DMS79 treated with DMSO at 0.1 percent for 48 hours (cell line): ENCODE measurements around the gene TLL1.

ENCODE experiments used
- DNase-seq: peaks from one replicate; lab custom pipeline; 2025; lab: John Stamatoyannopoulos, UW

TLL1 gene

GRCh38 chr4:165872461-165873297 lies at the start of gene TLL1:
Gene TLL1, plus strand, starts transcription at chr4:165873237. Its CDS starts 668 bp downstream, at chr4:165873905.
- DNase-seq, result no peak

GRCh38 chr4:165826166-165826565 lies 46.9 kb upstream of the TLL1 start:
- DNase-seq, result no peak

DNA sequence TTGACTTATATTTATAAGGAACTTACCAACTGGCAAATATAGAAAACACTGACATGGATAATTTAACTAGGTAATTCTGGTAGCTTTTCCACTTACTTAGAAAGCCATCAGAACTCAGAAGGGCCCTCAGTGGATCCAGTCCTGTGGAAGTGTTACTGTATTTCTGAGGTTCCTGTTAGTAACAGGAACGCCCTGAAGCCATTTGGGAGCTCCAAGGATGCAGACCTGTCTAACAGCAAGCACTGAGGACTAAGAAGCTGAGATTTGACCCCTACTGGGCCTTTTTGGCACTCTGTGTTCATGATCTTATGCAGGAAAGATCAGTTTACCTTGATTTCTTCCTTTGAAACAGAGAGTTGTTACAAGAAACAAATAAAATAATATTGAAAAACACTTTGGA lies 46.0 kb upstream of the TLL1 start:
- DNase-seq, result no peak

DNA sequence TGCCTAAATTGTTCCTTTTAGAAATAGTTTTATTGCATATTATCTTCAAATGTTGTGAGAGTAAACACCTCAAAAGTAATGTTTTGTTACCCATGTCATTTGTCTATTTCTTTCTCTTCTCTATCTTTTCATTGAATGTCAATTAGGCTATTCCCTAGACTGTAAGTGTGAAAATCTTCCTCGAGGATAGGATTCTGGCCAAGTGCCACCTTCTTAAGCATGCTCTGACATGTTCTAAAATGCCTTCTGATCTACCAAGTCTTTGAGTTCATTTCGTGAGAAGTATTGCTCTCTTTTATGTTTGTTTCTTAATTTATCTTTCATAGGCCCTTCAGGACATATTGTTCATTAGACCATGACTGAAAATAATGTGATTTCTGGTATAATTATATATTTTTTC lies 44.1 kb upstream of the TLL1 start:
- DNase-seq, result no peak

GRCh38 chr4:165834116-165834515 lies 38.9 kb upstream of the TLL1 start:
- DNase-seq, result no peak

GRCh38 chr4:165838575-165838974 lies 34.5 kb upstream of the TLL1 start:
- DNase-seq, result no peak

GRCh38 chr4:165839615-165840333 lies 33.3 kb upstream of the TLL1 start:
- no peak for DNase-seq

DNA sequence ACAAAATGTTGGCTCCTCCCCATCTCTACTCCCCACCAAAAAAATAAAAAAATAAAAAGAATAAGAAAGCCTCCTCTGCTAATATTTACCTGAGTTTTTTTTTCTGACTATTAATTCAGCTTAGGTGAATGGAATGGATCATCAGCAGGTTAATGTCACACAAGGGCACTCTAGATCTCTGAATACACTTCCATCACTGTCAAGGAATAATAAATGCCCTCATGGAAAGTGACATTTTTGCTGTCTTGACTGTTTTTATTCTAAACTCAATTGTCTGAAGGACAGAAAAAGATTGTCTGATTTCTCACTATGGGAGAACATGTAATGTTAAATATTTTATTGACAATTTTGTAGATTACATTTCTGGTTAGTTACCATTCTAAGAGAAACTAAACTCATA lies 30.4 kb upstream of the TLL1 start:
- no peak for DNase-seq

GRCh38 chr4:165844161-165844560 lies 28.9 kb upstream of the TLL1 start:
- no peak for DNase-seq

- DNase-seq, result no peak
Observed at GRCh38 chr4:165851256-165851655, 21.8 kb upstream of the TLL1 start.

DNA sequence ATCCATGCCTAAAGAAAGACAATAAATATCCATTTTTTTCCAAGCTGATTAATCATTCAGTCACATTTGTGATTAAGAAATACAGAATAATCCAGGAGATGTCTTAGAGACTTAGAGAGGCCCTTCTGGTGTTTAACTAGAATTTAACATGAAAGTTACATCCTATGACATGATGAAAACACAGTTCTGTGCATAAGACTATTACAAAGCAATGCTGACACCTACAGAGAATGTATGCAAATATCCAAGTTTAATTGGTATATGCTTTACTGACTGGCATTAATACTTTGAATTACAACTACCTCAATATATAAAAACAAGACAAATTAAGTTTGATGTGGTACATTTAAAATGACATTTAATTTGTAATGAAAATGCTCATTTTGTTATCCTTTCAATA lies 17.8 kb upstream of the TLL1 start:
- no peak for DNase-seq

DNA sequence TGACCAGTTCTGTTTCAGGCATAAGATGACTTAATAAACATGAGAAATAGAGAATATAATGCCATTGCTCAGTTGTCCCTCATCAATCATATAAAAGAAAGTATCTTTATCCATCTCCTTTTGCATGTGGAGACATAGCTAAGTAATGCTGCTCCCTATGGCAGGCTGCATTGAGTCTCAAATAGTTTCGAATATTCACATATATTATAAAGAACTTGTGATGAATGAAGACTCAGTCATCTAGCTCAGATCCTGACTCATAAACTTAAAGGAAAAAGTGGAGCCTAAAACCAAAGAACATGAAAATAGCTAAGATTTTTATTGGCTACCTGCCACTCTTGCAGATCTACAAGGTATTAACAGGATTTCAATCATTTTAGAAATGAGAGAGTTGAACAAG lies 11.7 kb upstream of the TLL1 start:
- DNase-seq, result no peak

- no peak for DNase-seq
Observed at GRCh38 chr4:165864271-165864670, 8.8 kb upstream of the TLL1 start.

DNA sequence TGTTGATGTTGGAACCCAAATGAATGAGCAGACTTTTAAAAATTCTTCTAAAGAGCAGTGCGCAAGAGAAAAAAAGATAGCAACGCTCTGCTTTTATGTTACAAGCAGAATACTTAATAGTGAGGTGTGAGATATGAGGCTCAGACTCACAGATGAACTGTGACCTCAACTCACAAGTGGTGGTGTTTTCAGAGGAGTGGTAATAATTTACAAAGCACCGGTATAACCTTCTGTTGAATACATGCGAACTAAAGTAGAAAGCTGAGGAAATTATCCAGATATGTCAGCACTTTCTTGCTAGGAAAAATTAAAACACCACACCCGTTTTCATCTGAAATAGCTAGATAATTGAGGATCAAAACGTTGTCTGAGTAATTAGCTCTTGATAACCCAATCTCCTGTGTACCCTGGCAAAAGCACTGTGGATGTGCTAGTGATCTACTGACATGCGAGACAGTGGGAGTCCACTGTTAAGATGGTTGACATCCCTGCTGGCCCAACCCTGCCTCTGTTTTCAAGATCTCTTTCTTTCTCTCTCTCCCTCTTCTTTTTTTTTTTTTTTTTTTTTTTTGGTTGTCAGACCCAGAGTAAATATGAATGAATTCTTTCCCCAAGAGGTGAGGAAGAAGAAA lies 6.9 kb upstream of the TLL1 start:
- no peak for DNase-seq

GRCh38 chr4:165867961-165868360 lies 5.1 kb upstream of the TLL1 start:
- no peak for DNase-seq

DNA sequence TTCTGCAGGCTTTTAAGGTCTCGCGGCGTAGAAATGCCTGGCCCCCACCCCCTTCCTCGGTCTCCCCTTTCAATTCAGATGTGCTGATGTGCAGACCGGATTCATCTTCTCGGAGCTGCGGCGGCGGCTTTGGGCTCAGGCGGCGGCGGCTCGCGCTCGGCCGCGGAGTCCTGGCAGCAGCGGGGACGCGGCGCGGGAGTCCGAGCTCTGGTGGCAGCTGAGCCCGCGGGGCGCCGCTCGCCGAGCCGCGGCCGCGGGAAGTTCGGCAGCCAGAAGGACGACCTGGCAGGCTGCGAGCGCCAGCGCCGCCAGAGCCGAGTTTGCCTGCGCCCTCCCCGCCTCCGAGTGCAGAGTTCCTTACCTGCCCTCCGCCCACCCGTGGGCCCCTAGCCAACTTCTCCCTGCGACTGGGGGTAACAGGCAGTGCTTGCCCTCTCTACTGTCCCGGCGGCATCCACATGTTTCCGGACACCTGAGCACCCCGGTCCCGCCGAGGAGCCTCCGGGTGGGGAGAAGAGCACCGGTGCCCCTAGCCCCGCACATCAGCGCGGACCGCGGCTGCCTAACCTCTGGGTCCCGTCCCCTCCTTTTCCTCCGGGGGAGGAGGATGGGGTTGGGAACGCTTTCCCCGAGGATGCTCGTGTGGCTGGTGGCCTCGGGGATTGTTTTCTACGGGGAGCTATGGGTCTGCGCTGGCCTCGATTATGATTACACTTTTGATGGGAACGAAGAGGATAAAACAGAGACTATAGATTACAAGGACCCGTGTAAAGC lies 448 bp downstream of the TLL1 start:
- no peak for DNase-seq

- DNase-seq, result no peak
Observed at GRCh38 chr4:165874072-165874790, 1.2 kb downstream of the TLL1 start.

DNA sequence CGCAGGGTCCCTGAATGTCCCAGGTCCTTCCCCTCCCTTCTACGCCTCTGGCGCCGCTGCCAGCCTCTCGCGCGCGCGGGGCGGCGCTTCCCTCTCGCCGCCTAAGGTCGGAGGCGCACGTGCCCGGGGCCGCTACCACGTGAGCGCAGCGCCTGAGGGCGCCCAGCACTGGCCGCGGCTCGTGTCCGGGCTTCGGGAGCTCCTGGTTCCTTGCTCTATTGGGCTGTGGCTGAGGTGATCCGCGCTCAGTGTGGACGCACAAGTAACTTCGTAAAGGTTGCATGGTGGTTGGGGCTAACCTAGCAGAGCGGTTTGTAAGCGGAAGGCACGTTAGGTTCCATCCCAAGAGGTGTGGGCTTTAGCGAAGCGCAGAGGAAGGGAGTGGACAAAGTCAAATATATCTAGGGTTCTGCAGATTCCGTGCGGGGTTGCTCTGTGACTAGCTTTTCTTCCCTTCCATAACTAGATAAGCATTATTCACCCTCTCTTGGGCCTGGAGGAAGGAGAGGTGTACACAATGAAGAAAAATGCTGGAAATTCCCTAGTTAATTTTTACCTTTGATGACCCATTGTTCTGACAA lies 1.8 kb downstream of the TLL1 start:
- no peak for DNase-seq

GRCh38 chr4:165875446-165875845 lies 2.4 kb downstream of the TLL1 start:
- DNase-seq, result no peak

- no peak for DNase-seq
Observed at GRCh38 chr4:165877286-165877685, 4.2 kb downstream of the TLL1 start.

- no peak for DNase-seq
Observed at GRCh38 chr4:165879641-165880040, 6.6 kb downstream of the TLL1 start.
